GM19193 (cell line): ENCODE data around the gene BBOX1.

Experiments used
- POLR2A ChIP-seq: IDR thresholded peaks from 4 replicates; pipeline ENCODE4 v1.6.1; 2011; ENCODE audit not compliant: insufficient read depth, insufficient read length; ENCODE audit errors: extremely low read depth

BBOX1 gene

DNA sequence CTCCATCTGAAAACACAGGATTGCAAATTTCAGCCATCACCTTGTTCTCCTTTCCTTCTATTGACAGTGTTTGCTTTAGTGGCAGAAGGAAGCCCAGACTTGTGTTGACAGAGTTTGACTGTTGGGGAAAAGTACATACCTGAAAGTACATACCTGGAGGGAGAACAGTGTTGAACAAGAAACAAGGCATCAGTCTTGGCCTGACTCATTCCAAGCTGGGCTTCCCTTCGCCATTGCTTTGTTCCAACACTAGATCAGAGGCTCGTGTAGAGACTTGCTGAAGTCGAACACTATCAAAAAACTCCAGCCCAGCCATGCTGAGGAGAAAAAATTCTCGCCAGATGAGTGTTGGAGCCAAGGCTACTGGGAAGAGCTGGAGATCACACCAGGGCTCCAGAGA is 133.4 kb downstream of the BBOX1 start:
- no peak for TF ChIP-seq POLR2A

DNA sequence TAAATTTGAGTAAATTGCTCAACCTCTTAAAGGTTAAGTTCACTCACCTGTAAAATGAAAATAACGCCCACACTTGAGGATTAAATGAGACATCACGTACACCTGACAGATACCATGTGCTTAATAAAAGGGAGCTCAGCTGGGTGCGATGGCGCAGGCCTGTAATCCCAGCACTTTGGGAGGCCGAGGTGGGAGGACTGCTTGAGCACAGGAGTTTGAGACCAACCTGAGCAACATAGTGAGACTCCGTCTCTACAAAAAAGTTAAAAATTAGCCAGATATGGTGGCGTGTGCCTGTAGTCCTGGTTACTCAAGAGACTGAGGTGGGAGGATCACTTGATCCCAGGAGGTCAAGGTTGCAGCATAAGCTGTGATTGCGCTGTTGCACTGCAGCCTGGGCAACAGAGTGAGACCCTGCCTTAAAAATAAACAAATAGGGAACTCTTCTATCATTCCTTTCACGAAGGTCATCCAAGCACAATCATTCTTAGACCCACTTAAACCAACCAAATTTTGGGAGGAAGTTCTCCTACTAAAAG is 134.1 kb downstream of the BBOX1 start:
- TF ChIP-seq POLR2A: no peak
